ENCODE results near the gene AUTS2.

GRCh38 chr7:70414368-70414767, 816.1 kb downstream of the AUTS2 start:
- no peak for TF ChIP-seq CTCF (IDR thresholded peaks at IDR 0.05)
- TF ChIP-seq POLR2A (IDR thresholded peaks at IDR 0.05) = no peak

Data from thyroid gland (tissue), 4 donors.